Measurements from ENCODE around the gene STARD9. TPM values are rescaled to one million over a fixed set of nuclear protein-coding genes. Genes with fewer than 3 reads are reported as not detected.

The STARD9 gene
- total RNA-seq, 1 experiment from 2014 or later: 0.86 TPM

- TF ChIP-seq, protein P1, sequence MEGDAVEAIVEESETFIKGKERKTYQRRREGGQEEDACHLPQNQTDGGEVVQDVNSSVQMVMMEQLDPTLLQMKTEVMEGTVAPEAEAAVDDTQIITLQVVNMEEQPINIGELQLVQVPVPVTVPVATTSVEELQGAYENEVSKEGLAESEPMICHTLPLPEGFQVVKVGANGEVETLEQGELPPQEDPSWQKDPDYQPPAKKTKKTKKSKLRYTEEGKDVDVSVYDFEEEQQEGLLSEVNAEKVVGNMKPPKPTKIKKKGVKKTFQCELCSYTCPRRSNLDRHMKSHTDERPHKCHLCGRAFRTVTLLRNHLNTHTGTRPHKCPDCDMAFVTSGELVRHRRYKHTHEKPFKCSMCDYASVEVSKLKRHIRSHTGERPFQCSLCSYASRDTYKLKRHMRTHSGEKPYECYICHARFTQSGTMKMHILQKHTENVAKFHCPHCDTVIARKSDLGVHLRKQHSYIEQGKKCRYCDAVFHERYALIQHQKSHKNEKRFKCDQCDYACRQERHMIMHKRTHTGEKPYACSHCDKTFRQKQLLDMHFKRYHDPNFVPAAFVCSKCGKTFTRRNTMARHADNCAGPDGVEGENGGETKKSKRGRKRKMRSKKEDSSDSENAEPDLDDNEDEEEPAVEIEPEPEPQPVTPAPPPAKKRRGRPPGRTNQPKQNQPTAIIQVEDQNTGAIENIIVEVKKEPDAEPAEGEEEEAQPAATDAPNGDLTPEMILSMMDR (IDR thresholded peaks at IDR 0.05; ENCODE audit: insufficient read depth in 1 of 2, low read depth in 1 of 2, low read length in 1 of 2, severe bottlenecking in 1 of 2, unreplicated experiment in 1 of 2): no peak
Observed at GRCh38 chr15:42632105-42632675, 56.8 kb downstream of the STARD9 start.

GRCh38 chr15:42640109-42640508 lies 64.7 kb downstream of the STARD9 start:
- TF ChIP-seq, protein P1 (IDR thresholded peaks at IDR 0.05; ENCODE audit: insufficient read depth in 1 of 2, low read depth in 1 of 2, low read length in 1 of 2, severe bottlenecking in 1 of 2, unreplicated experiment in 1 of 2): no peak
- CTCF ChIA-PET: no interaction called here
- H3K36me3 ChIP-seq (ENCODE audit: control insufficient read depth, insufficient read depth, low read length): no peaks in the 10 kb centered on the region

More at GRCh38 chr15:42632105-42632675, 56.8 kb downstream of the STARD9 start:
- Histone ChIP-seq H3K9me3 (no peaks in the 10 kb centered on the region), H3K27me3 (replicated peaks; ENCODE audit: control insufficient read depth, insufficient read depth, low read length) (no peaks in the 10 kb centered on the region), H3K4me1 (no peaks in the 10 kb centered on the region), H3K36me3 (ENCODE audit: control insufficient read depth, insufficient read depth, low read length) (no peaks in the 10 kb centered on the region), H3K4me3 (ENCODE audit: low read depth, low read length) (no peak overlapping the region)
- no peak overlapping the region for H3K27ac Mint-ChIP-seq (ENCODE audit: unreplicated experiment)
- CTCF ChIA-PET: no interaction called here
- POLR2A ChIA-PET: no interaction called here
- H3K9me3 Mint-ChIP-seq (ENCODE audit: unreplicated experiment): no peaks in the 10 kb centered on the region
- peaks cover 5% of the 10 kb centered on the region for H3K27me3 Mint-ChIP-seq (ENCODE audit: insufficient read depth, unreplicated experiment)
- no peaks in the 10 kb centered on the region for H3K4me1 Mint-ChIP-seq (ENCODE audit: low read depth, unreplicated experiment)
- H3K36me3 Mint-ChIP-seq (ENCODE audit: insufficient read depth, unreplicated experiment): no peaks in the 10 kb centered on the region
- intact Hi-C loops (cut with micrococcal nuclease; ENCODE audit: unreplicated experiment): no loop called here
- DNase-seq: no peak
- no peak overlapping the region for H3K4me3 Mint-ChIP-seq (ENCODE audit: unreplicated experiment)
- BruUV-seq (replicated peaks): no TSS peak

GRCh38 chr15:42650208-42651066 lies 75.0 kb downstream of the STARD9 start:
- no peaks in the 10 kb centered on the region for H3K9me3 Mint-ChIP-seq (ENCODE audit: unreplicated experiment)
- intact Hi-C loops (cut with micrococcal nuclease; ENCODE audit: unreplicated experiment): loop anchor here (1.0 to 10.0 kb wide), 3 partner anchors 69 to 156 kb away; partner anchors contain the start of genes SNAP23, STARD9 and ZNF106

More at GRCh38 chr15:42640109-42640508, 64.7 kb downstream of the STARD9 start:
- Histone ChIP-seq H3K4me3 (ENCODE audit: low read depth, low read length) (no peak overlapping the region), H3K27me3 (replicated peaks; ENCODE audit: control insufficient read depth, insufficient read depth, low read length) (no peaks in the 10 kb centered on the region), H3K4me1 (no peaks in the 10 kb centered on the region), H3K9me3 (no peaks in the 10 kb centered on the region)
- intact Hi-C loops (cut with micrococcal nuclease; ENCODE audit: unreplicated experiment): no loop called here
- POLR2A ChIA-PET: no interaction called here
- Mint-ChIP-seq H3K9me3 (ENCODE audit: unreplicated experiment) (peaks cover 10% of the 10 kb centered on the region), H3K36me3 (ENCODE audit: insufficient read depth, unreplicated experiment) (peaks cover 4% of the 10 kb centered on the region), H3K4me3 (ENCODE audit: unreplicated experiment) (no peak overlapping the region), H3K27ac (ENCODE audit: unreplicated experiment) (no peak overlapping the region), H3K4me1 (ENCODE audit: low read depth, unreplicated experiment) (peaks cover 6% of the 10 kb centered on the region), H3K27me3 (ENCODE audit: insufficient read depth, unreplicated experiment) (no peaks in the 10 kb centered on the region)
- no peak for DNase-seq
- BruUV-seq (replicated peaks): no TSS peak

More at GRCh38 chr15:42650208-42651066, 75.0 kb downstream of the STARD9 start:
- ChIA-PET CTCF (no interaction called here), POLR2A (no interaction called here)
- no peaks in the 10 kb centered on the region for H3K4me1 ChIP-seq
- no peaks in the 10 kb centered on the region for H3K36me3 ChIP-seq (ENCODE audit: control insufficient read depth, insufficient read depth, low read length)
- Mint-ChIP-seq H3K27ac (ENCODE audit: unreplicated experiment) (no peak overlapping the region), H3K4me1 (ENCODE audit: low read depth, unreplicated experiment) (no peaks in the 10 kb centered on the region), H3K27me3 (ENCODE audit: insufficient read depth, unreplicated experiment) (peaks cover 9% of the 10 kb centered on the region), H3K4me3 (ENCODE audit: unreplicated experiment) (no peak overlapping the region), H3K36me3 (ENCODE audit: insufficient read depth, unreplicated experiment) (no peaks in the 10 kb centered on the region)
- H3K9me3 ChIP-seq: no peaks in the 10 kb centered on the region
- TF ChIP-seq, protein P1 (IDR thresholded peaks at IDR 0.05; ENCODE audit: insufficient read depth in 1 of 2, low read depth in 1 of 2, low read length in 1 of 2, severe bottlenecking in 1 of 2, unreplicated experiment in 1 of 2): peak; percentile 72 to 81
- no peaks in the 10 kb centered on the region for H3K27me3 ChIP-seq (replicated peaks; ENCODE audit: control insufficient read depth, insufficient read depth, low read length)
- H3K4me3 ChIP-seq (ENCODE audit: low read depth, low read length): no peak overlapping the region
- DNase-seq: peak; percentile 55 to 68
- BruUV-seq (replicated peaks): no TSS peak
